Neural cell (in vitro differentiated cells): Measurements from ENCODE around the gene TSEN2.

Experiments used
- EP300 ChIP-seq: fragments of 450-650 bp; conservative IDR thresholded peaks from 2 replicates; pipeline ENCODE4 v1.6.1; 2014; ENCODE audit warnings: antibody characterized with exemption, mild to moderate bottlenecking, moderate library complexity; ENCODE audit not compliant: poor library complexity, severe bottlenecking
- EZH2 ChIP-seq: fragments of 200-600, 300-800 bp; shearing (Covaris generic), sonication (generic); IDR thresholded peaks from 2 replicates; pipeline ENCODE4 v1.6.1; 2014; ENCODE audit warnings: antibody characterized with exemption, low read length, borderline replicate concordance, mild to moderate bottlenecking; ENCODE audit not compliant: insufficient read depth, poor library complexity, severe bottlenecking
- MXI1 ChIP-seq: fragments of 450-650 bp; conservative IDR thresholded peaks from 2 replicates; pipeline ENCODE4 v1.6.1; 2014; ENCODE audit warnings: antibody characterized with exemption, mild to moderate bottlenecking; ENCODE audit not compliant: poor library complexity, severe bottlenecking
- POLR2AphosphoS5 ChIP-seq: IDR thresholded peaks from 2 replicates; pipeline ENCODE4 v1.6.1; 2012
- RAD21 ChIP-seq: fragments of 450-650 bp; conservative IDR thresholded peaks from 2 replicates; pipeline ENCODE4 v1.6.1; 2014; ENCODE audit warnings: antibody characterized with exemption, mild to moderate bottlenecking, moderate library complexity
- SMC3 ChIP-seq: fragments of 450-650 bp; conservative IDR thresholded peaks from 2 replicates; pipeline ENCODE4 v1.6.1; 2014; ENCODE audit warnings: antibody characterized with exemption, mild to moderate bottlenecking, moderate library complexity; ENCODE audit not compliant: poor library complexity
- TAF1 ChIP-seq: IDR thresholded peaks from 2 replicates; pipeline ENCODE4 v1.6.1; 2012; ENCODE audit warnings: low read depth
- TF ChIP-seq, protein P1 (sequence below): IDR thresholded peaks from 2 replicates; pipeline ENCODE4 v1.6.1; 2012; ENCODE audit warnings: borderline replicate concordance
- TF ChIP-seq, protein P2 (sequence below): fragments of 450-650 bp; IDR thresholded peaks from 2 replicates; pipeline ENCODE4 v1.5.1; 2014; ENCODE audit warnings: antibody characterized with exemption, mild to moderate bottlenecking, moderate library complexity; ENCODE audit not compliant: poor library complexity, severe bottlenecking

DNA sequence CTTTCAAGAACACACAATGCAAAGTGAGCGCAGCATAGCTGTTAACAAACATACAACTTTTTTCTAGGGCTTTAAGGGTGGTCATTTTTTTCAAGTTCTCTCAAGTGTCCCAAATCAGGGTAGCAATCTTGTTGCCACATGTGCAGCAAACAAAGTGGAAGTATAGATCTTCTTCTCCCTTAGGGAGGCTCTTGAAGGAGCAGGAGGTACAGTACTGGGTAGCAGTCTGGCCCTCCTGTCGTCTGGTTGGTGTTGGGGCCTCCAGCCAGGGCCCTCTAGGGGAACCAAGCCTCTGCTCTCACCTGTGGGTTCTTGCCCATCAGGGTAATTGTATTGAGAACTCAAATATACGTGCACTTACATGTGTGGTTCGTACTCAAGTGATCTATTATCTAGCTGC is 98.5 kb downstream of the TSEN2 start:
- TF ChIP-seq SMC3 (no peak), EP300 (no peak), RAD21 (no peak), EZH2 (no peak), TAF1 (no peak), POLR2AphosphoS5 (no peak), MXI1 (no peak)
- TF ChIP-seq, protein P1, sequence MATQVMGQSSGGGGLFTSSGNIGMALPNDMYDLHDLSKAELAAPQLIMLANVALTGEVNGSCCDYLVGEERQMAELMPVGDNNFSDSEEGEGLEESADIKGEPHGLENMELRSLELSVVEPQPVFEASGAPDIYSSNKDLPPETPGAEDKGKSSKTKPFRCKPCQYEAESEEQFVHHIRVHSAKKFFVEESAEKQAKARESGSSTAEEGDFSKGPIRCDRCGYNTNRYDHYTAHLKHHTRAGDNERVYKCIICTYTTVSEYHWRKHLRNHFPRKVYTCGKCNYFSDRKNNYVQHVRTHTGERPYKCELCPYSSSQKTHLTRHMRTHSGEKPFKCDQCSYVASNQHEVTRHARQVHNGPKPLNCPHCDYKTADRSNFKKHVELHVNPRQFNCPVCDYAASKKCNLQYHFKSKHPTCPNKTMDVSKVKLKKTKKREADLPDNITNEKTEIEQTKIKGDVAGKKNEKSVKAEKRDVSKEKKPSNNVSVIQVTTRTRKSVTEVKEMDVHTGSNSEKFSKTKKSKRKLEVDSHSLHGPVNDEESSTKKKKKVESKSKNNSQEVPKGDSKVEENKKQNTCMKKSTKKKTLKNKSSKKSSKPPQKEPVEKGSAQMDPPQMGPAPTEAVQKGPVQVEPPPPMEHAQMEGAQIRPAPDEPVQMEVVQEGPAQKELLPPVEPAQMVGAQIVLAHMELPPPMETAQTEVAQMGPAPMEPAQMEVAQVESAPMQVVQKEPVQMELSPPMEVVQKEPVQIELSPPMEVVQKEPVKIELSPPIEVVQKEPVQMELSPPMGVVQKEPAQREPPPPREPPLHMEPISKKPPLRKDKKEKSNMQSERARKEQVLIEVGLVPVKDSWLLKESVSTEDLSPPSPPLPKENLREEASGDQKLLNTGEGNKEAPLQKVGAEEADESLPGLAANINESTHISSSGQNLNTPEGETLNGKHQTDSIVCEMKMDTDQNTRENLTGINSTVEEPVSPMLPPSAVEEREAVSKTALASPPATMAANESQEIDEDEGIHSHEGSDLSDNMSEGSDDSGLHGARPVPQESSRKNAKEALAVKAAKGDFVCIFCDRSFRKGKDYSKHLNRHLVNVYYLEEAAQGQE: no peak
- TF ChIP-seq, protein P2, sequence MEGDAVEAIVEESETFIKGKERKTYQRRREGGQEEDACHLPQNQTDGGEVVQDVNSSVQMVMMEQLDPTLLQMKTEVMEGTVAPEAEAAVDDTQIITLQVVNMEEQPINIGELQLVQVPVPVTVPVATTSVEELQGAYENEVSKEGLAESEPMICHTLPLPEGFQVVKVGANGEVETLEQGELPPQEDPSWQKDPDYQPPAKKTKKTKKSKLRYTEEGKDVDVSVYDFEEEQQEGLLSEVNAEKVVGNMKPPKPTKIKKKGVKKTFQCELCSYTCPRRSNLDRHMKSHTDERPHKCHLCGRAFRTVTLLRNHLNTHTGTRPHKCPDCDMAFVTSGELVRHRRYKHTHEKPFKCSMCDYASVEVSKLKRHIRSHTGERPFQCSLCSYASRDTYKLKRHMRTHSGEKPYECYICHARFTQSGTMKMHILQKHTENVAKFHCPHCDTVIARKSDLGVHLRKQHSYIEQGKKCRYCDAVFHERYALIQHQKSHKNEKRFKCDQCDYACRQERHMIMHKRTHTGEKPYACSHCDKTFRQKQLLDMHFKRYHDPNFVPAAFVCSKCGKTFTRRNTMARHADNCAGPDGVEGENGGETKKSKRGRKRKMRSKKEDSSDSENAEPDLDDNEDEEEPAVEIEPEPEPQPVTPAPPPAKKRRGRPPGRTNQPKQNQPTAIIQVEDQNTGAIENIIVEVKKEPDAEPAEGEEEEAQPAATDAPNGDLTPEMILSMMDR: no peak
